ENCODE results near the gene MTA1. TPM values are rescaled to one million over a fixed set of nuclear protein-coding genes. Genes with fewer than 3 reads are reported as not detected.

MTA1 gene
- total RNA-seq, 1 donor from 2014 or later = 74.8 TPM

DNA sequence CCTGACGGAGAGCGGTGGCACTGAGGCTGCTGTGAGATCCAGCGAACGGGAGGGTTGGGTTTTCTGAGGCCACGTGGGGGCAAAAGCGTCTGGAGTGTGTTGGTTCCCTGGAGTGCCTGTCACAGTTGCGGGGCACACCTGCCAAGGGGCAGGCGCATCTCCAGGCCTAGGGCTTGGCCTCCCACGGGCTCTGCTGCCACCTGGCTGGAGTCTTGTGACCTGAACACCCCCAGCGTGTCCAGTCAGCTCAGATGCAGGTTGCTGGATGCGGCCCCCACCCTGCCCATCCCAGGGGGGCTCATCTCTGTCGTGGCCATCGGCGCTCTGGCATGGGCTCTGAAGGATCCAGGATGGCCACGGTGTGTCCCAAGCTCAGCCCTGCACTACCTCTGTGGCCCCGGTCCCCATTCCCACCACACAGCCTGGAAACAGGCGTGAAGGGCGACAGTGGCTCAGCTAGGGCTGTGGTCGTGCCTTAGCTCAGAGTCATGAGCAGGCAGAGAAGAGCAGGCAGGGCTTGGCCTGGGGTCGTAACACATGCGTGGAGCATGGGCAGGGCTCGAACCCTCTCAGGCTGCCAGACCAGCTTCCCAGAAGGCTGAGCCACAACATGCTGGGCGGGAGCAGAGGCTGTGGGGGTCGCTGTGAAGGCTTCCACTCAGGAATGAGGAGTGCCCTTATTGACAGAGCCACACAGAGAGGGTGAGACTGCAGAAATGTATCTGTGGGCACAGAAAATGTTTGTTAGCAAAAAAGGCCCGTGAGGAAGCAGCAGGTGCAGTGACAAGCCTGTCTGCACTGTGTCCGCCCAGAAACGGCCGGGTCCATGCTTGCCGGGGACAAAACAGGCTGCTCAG lies 31.5 kb downstream of the MTA1 start:
- Histone ChIP-seq H3K36me3 (peaks cover 56% of the 10 kb centered on the region), H3K4me1 (peaks cover 5% of the 10 kb centered on the region)

GRCh38 chr14:105452963-105453362 lies 33.3 kb downstream of the MTA1 start:
- DNase-seq = no peak

More for the DNA sequence above, 31.5 kb downstream of the MTA1 start:
- ATAC-seq (no peak), DNase-seq (no peak)
- Histone ChIP-seq H3K4me3 (no peak overlapping the region), H3K27me3 (no peaks in the 10 kb centered on the region), H3K27ac (no peak overlapping the region), H3K9me3 (no peaks in the 10 kb centered on the region)
- TF ChIP-seq, protein P1, sequence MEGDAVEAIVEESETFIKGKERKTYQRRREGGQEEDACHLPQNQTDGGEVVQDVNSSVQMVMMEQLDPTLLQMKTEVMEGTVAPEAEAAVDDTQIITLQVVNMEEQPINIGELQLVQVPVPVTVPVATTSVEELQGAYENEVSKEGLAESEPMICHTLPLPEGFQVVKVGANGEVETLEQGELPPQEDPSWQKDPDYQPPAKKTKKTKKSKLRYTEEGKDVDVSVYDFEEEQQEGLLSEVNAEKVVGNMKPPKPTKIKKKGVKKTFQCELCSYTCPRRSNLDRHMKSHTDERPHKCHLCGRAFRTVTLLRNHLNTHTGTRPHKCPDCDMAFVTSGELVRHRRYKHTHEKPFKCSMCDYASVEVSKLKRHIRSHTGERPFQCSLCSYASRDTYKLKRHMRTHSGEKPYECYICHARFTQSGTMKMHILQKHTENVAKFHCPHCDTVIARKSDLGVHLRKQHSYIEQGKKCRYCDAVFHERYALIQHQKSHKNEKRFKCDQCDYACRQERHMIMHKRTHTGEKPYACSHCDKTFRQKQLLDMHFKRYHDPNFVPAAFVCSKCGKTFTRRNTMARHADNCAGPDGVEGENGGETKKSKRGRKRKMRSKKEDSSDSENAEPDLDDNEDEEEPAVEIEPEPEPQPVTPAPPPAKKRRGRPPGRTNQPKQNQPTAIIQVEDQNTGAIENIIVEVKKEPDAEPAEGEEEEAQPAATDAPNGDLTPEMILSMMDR (IDR thresholded peaks at IDR 0.05) = no peak
- intact Hi-C loops (cut with DNase I) = no loop called here

GRCh38 chr14:105453847-105454246 lies 34.2 kb downstream of the MTA1 start:
- intact Hi-C loops (cut with DNase I) = no loop called here
- TF ChIP-seq, protein P1 (IDR thresholded peaks at IDR 0.05) = no peak
- no peaks in the 10 kb centered on the region for H3K9me3 ChIP-seq
- H3K4me1 ChIP-seq = peaks cover 2% of the 10 kb centered on the region
- peaks cover 68% of the 10 kb centered on the region for H3K36me3 ChIP-seq
- no peak overlapping the region for H3K4me3 ChIP-seq
- no peak for DNase-seq
- no peak for ATAC-seq
- H3K27ac ChIP-seq = no peak overlapping the region
- no peaks in the 10 kb centered on the region for H3K27me3 ChIP-seq

More at GRCh38 chr14:105452963-105453362, 33.3 kb downstream of the MTA1 start:
- Histone ChIP-seq H3K4me3 (no peak overlapping the region), H3K9me3 (no peaks in the 10 kb centered on the region), H3K27me3 (no peaks in the 10 kb centered on the region), H3K36me3 (peaks cover 64% of the 10 kb centered on the region), H3K4me1 (peaks cover 5% of the 10 kb centered on the region), H3K27ac (no peak overlapping the region)
- TF ChIP-seq, protein P1 (IDR thresholded peaks at IDR 0.05) = no peak
- intact Hi-C loops (cut with DNase I) = no loop called here
- no peak for ATAC-seq

DNA sequence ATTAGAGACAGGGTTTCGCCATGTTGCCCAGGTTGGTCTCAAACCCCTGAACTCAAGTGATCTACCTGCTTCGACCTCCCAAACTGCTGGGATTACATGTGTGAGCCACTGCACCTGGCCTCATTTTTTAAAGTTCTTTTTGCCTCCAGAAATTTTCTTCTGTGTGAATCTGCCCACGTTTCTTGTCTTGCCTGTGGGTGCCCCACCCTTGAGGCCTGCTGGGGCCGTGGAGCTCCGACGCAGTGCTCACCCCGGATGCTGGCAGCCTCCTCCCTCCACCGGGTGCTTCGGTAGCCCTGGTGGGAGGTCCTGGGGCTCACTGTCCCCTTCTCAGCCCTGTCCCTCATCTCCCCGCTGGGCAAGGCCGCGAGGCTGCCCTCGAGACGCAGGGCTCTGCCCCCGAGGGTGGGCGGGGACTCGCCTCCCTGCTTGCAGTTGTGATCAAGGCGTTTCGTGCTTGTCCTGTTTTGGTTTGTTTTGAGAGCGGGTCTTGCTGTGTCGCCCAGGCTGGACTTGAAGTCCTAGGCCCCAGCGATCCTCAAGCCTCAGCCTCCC lies 35.5 kb downstream of the MTA1 start:
- no peaks in the 10 kb centered on the region for H3K27me3 ChIP-seq
- intact Hi-C loops (cut with DNase I) = no loop called here
- peaks cover 64% of the 10 kb centered on the region for H3K36me3 ChIP-seq
- DNase-seq (no peak), ATAC-seq (no peak)
- H3K9me3 ChIP-seq = no peaks in the 10 kb centered on the region
- no peak overlapping the region for H3K4me3 ChIP-seq
- TF ChIP-seq, protein P1 (IDR thresholded peaks at IDR 0.05) = no peak
- H3K4me1 ChIP-seq = no peaks in the 10 kb centered on the region
- H3K27ac ChIP-seq = no peak overlapping the region

DNA sequence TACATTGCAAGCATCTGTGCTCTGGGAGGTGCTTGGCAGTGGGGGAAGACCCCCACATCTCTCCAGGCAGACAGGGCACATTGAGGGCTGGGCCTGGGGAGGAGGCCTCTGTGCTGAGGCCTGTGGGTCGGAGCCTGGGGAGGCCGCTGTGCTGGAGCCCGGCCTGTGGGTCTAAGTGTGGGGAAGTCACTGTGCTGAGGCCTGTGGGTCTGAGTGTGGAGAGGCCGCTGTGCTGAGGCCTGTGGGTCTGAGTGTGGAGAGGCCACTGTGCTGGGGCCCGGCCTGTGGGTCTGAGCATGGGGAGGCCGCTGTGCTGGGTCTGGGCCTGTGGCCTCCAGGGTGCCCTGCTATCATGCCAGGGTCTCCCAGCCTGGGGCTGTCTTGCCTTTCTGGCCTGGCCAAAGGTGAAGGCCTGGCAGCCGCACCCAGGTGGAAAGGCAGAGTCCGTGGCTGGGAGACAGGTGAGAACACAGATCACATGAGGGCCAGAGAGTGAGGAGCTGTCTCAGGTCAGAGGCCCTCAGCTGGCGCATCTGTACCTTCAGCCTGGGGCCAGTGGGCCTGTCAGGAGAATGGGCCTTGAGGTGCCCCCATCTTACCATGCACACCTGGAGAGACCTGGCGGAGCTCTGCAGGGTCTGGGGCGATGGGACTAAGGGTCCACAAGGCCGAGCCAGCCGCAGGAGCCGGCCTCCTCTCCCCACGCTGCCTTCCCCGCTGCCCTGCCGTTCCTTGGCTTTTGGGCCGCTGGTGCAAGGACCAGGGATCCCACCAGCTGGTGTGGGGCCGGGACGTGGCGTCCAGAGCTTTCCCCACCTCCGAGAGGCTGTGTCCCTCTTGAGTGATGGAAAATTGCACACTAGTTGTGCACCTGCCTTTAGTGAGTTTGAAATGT lies 36.4 kb downstream of the MTA1 start:
- Histone ChIP-seq H3K4me1 (no peaks in the 10 kb centered on the region), H3K4me3 (no peak overlapping the region), H3K9me3 (no peaks in the 10 kb centered on the region), H3K36me3 (peaks cover 64% of the 10 kb centered on the region), H3K27ac (no peak overlapping the region), H3K27me3 (no peaks in the 10 kb centered on the region)
- DNase-seq = no peak
- intact Hi-C loops (cut with DNase I) = no loop called here
- TF ChIP-seq, protein P1 (IDR thresholded peaks at IDR 0.05) = no peak
- no peak for ATAC-seq
